Measurements from ENCODE around the gene KLF3. TPM values are rescaled to one million over a fixed set of nuclear protein-coding genes. Genes with fewer than 3 reads are reported as not detected.

Gene KLF3
- total RNA-seq, 1 experiment from 2014 or later, result 49.9 TPM

DNA sequence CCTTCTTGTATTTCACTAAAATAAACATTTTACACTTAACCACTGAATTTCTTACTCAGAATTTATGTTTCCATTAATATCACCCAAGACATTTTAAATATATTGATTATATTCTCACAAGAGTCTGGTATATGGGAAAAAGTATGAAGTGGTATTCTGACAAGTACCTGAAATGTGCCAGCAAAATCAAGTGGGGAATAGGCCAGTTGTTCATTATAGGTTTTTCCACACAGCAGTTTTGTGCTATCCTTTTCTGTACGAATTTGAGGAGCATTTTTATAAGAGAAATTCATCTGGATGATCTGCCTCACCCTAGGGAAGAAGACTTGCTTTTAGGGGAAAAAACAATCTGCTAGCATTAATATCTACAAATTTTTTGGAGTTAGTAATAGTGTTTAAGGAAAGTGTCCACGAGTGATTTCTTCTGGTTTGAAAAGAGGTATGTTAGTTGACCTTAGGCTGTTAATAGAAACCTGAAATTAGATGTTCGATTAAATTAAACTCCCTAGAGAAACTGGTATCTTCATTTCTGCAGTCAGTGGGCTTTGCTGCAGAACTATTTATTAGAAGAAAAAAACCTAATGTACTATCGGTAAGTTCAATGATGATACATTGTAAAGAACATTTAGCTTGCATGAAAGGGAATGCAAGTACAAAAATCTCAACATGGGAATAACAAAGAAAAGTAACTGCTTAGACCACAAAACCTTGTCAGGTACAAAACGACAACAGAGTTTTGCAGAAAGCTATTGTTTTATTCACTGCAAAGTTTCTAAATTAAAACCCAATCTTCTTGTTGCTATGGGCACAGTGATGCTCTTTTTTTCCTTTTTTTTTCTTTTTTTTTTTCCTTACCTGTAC lies 1.8 kb downstream of the KLF3 start:
- no peak for DNase-seq
- H3K4me3 Mint-ChIP-seq (ENCODE audit: low read depth, unreplicated experiment), result peak overlapping the region; percentile 89
- H3K4me1 Mint-ChIP-seq (ENCODE audit: low read depth, unreplicated experiment), result peaks cover 27% of the 10 kb centered on the region
- intact Hi-C loops (cut with micrococcal nuclease; ENCODE audit: unreplicated experiment), result loop anchor here (2.0 kb wide), 2 partner anchors 45 to 347 kb away; no protein-coding TSS in a partner anchor
- peaks cover 63% of the 10 kb centered on the region for H3K36me3 Mint-ChIP-seq (ENCODE audit: insufficient read depth, unreplicated experiment)
- H3K27me3 Mint-ChIP-seq (ENCODE audit: unreplicated experiment), result no peaks in the 10 kb centered on the region
- H3K9me3 Mint-ChIP-seq (ENCODE audit: low read depth, unreplicated experiment), result peaks cover 5% of the 10 kb centered on the region
- CTCF ChIA-PET, result interaction anchor here (0.7 to 1.3 kb wide), 2 partner anchors 151 to 346 kb away, joined by 4 to 5 read pairs; no protein-coding TSS in a partner anchor
- H3K27ac Mint-ChIP-seq (ENCODE audit: unreplicated experiment), result peak overlapping the region; percentile 99
- BruUV-seq (replicated peaks), result TSS peak; percentile 32
- TF ChIP-seq CTCF (IDR thresholded peaks at IDR 0.05; ENCODE audit: unreplicated experiment), result no peak

GRCh38 chr4:38666766-38667084 lies 2.7 kb downstream of the KLF3 start:
- CTCF ChIA-PET, result interaction anchor here (0.6 to 1.3 kb wide), 5 partner anchors 21 to 487 kb away, joined by 3 to 5 read pairs (median 4); no protein-coding TSS in a partner anchor
- intact Hi-C loops (cut with micrococcal nuclease; ENCODE audit: unreplicated experiment), result loop anchor here (2.0 kb wide), 2 partner anchors 46 to 348 kb away; no protein-coding TSS in a partner anchor
- no peaks in the 10 kb centered on the region for H3K9me3 Mint-ChIP-seq (ENCODE audit: low read depth, unreplicated experiment)
- peaks cover 72% of the 10 kb centered on the region for H3K36me3 Mint-ChIP-seq (ENCODE audit: insufficient read depth, unreplicated experiment)
- no peak for TF ChIP-seq CTCF (IDR thresholded peaks at IDR 0.05; ENCODE audit: unreplicated experiment)
- BruUV-seq (replicated peaks), result TSS peak; percentile 42
- H3K27me3 Mint-ChIP-seq (ENCODE audit: unreplicated experiment), result no peaks in the 10 kb centered on the region
- peaks cover 27% of the 10 kb centered on the region for H3K4me1 Mint-ChIP-seq (ENCODE audit: low read depth, unreplicated experiment)
- peak overlapping the region; percentile 99 for H3K27ac Mint-ChIP-seq (ENCODE audit: unreplicated experiment)
- DNase-seq, result no peak
- peak overlapping the region; percentile 89 for H3K4me3 Mint-ChIP-seq (ENCODE audit: low read depth, unreplicated experiment)

GRCh38 chr4:38667085-38667893 lies 3.3 kb downstream of the KLF3 start:
- CTCF ChIA-PET, result interaction anchor here (0.6 to 1.3 kb wide), 5 partner anchors 20 to 488 kb away, joined by 3 to 5 read pairs (median 4); no protein-coding TSS in a partner anchor
- no TSS peak for BruUV-seq (replicated peaks)
- H3K27ac Mint-ChIP-seq (ENCODE audit: unreplicated experiment), result peak overlapping the region; percentile 99
- peaks cover 26% of the 10 kb centered on the region for H3K4me1 Mint-ChIP-seq (ENCODE audit: low read depth, unreplicated experiment)
- H3K27me3 Mint-ChIP-seq (ENCODE audit: unreplicated experiment), result no peaks in the 10 kb centered on the region
- DNase-seq, result peak; percentile 79
- H3K4me3 Mint-ChIP-seq (ENCODE audit: low read depth, unreplicated experiment), result peak overlapping the region; percentile 89
- intact Hi-C loops (cut with micrococcal nuclease; ENCODE audit: unreplicated experiment), result loop anchor here (2.0 kb wide), 2 partner anchors 46 to 348 kb away; no protein-coding TSS in a partner anchor
- no peak for TF ChIP-seq CTCF (IDR thresholded peaks at IDR 0.05; ENCODE audit: unreplicated experiment)
- no peaks in the 10 kb centered on the region for H3K9me3 Mint-ChIP-seq (ENCODE audit: low read depth, unreplicated experiment)
- H3K36me3 Mint-ChIP-seq (ENCODE audit: insufficient read depth, unreplicated experiment), result peaks cover 73% of the 10 kb centered on the region

DNA sequence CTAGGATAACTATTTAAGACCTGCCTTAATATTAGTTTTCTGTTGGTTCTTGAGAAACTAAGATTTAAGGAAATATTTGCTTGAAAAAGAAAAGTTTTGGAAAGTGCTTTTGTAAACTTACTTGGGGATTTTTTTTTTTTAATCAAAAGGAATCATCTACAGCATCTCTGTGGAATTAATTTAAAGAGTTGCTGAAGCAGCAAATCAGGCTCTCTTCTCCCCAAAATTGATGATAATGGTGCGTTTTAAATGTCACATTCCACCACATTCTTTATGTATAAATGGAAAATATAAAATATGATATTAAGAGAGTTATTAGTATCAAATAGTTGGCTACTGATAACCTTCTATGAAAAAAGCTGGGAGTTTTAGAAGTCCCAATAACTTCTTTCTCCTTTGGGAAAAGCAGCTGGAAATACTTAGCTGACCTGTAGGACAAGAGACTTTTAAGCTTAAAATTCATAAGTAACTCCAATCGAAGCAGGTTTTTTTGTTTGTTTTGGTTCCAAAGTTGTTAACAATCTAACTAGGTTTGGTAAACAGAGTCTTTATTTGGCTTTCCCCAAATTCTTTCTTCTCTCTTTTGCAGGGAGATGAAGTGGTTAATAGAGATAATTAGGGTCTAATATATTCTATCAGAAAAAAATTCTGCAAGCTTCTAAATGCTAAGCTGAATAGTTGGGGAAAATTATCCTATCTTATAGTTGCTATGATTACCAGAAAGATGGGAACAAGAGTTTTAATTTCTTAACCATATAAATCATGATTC lies 4.4 kb downstream of the KLF3 start:
- no TSS peak for BruUV-seq (replicated peaks)
- peaks cover 80% of the 10 kb centered on the region for H3K36me3 Mint-ChIP-seq (ENCODE audit: insufficient read depth, unreplicated experiment)
- H3K4me1 Mint-ChIP-seq (ENCODE audit: low read depth, unreplicated experiment), result peaks cover 34% of the 10 kb centered on the region
- no peaks in the 10 kb centered on the region for H3K27me3 Mint-ChIP-seq (ENCODE audit: unreplicated experiment)
- intact Hi-C loops (cut with micrococcal nuclease; ENCODE audit: unreplicated experiment), result no loop called here
- CTCF ChIA-PET, result interaction anchor here (0.8 to 1.2 kb wide), 2 partner anchors 489 to 508 kb away, joined by 3 to 4 read pairs; no protein-coding TSS in a partner anchor
- no peak for DNase-seq
- no peaks in the 10 kb centered on the region for H3K9me3 Mint-ChIP-seq (ENCODE audit: low read depth, unreplicated experiment)
- peak overlapping the region; percentile 89 for H3K4me3 Mint-ChIP-seq (ENCODE audit: low read depth, unreplicated experiment)
- peak overlapping the region; percentile 99 for H3K27ac Mint-ChIP-seq (ENCODE audit: unreplicated experiment)
- no peak for TF ChIP-seq CTCF (IDR thresholded peaks at IDR 0.05; ENCODE audit: unreplicated experiment)
